ENCODE results near the gene CDK8. TPM values are rescaled to one million over a fixed set of nuclear protein-coding genes. Genes with fewer than 3 reads are reported as not detected.

The CDK8 gene
- total RNA-seq, 2 experiments from 2014 or later = 16.8 to 22.3 TPM

DNA sequence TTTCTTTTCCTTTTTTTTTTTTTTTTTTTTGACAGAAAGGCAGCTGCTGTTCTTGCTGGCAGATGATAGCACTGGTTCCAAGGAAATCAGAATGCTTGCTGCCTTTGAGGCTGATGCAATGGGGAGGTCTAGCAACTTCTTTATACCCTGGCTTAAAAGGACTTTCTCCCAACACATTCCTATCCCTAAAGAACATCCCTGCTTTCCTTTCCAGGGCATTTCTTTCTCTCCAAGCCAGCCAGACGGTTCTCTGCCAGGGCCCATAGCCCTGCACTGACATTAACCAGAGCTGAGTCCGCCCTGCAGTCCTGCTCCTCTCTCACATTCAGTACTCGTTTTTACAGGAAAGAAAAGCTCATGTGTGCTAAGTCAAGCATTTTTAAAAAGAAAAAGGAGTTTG lies 169.7 kb downstream of the CDK8 start:
- Histone ChIP-seq H3K79me2 (ENCODE audit: insufficient read depth, low read depth, low read length) (no peaks in the 10 kb centered on the region), H3K4me2 (ENCODE audit: low read length) (no peak overlapping the region), H3K9me3 (ENCODE audit: low read length) (no peaks in the 10 kb centered on the region), H3K36me3 (ENCODE audit: insufficient read depth, low read length) (no peaks in the 10 kb centered on the region), H4K20me1 (ENCODE audit: insufficient read depth, low read length) (no peaks in the 10 kb centered on the region), H2AFZ (ENCODE audit: low read length) (no peak overlapping the region), H3K4me1 (ENCODE audit: insufficient read depth, low read length, poor library complexity, severe bottlenecking) (no peaks in the 10 kb centered on the region), H3K9me2 (ENCODE audit: insufficient read depth, low read length) (no peaks in the 10 kb centered on the region), H3K4me3 (ENCODE audit: low read depth, low read length, poor library complexity, severe bottlenecking) (no peak overlapping the region), H3K27ac (ENCODE audit: low read depth, low read length, poor library complexity, severe bottlenecking) (no peak overlapping the region)
- intact Hi-C loops (cut with micrococcal nuclease; ENCODE audit: unreplicated experiment) = no loop called here
- ChIA-PET POLR2A (interaction anchor here (0.7 to 0.9 kb wide), 2 partner anchors 9 to 12 kb away, joined by 4 to 5 read pairs; no protein-coding TSS in a partner anchor), CTCF (ENCODE audit: unreplicated experiment) (no interaction called here)
- TF ChIP-seq, protein P1, sequence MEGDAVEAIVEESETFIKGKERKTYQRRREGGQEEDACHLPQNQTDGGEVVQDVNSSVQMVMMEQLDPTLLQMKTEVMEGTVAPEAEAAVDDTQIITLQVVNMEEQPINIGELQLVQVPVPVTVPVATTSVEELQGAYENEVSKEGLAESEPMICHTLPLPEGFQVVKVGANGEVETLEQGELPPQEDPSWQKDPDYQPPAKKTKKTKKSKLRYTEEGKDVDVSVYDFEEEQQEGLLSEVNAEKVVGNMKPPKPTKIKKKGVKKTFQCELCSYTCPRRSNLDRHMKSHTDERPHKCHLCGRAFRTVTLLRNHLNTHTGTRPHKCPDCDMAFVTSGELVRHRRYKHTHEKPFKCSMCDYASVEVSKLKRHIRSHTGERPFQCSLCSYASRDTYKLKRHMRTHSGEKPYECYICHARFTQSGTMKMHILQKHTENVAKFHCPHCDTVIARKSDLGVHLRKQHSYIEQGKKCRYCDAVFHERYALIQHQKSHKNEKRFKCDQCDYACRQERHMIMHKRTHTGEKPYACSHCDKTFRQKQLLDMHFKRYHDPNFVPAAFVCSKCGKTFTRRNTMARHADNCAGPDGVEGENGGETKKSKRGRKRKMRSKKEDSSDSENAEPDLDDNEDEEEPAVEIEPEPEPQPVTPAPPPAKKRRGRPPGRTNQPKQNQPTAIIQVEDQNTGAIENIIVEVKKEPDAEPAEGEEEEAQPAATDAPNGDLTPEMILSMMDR (conservative IDR thresholded peaks at IDR 0.05; ENCODE audit: low read length) = no peak
- no peak for TF ChIP-seq EZH2phosphoT487 (IDR thresholded peaks at IDR 0.05; ENCODE audit: borderline replicate concordance, low read depth, low read length)
- no peak for DNase-seq (ENCODE audit: low spot score)
- BruUV-seq (replicated peaks) = no TSS peak

DNA sequence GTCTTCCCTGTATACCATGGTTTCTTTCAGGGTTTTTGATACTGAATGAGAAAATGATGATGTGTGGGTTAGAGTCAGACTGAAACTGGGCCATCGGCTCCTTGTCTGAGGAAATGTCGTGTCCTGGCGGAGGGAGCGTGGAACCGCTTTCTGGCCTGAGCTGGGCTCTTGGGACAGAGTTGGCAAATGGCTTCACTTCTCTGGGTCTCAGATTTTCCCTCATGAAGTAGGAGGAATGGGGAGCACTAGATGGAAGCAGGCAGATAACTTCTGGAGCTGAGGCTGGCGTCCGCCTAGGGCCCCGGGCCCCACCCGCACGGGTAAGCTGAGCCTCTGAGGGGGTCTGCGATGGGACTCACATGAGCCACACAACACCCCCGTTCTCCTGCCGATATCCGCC lies 170.3 kb downstream of the CDK8 start:
- Histone ChIP-seq H4K20me1 (ENCODE audit: insufficient read depth, low read length) (no peaks in the 10 kb centered on the region), H3K36me3 (ENCODE audit: insufficient read depth, low read length) (no peaks in the 10 kb centered on the region), H3K9me3 (ENCODE audit: low read length) (no peaks in the 10 kb centered on the region), H3K4me3 (ENCODE audit: low read depth, low read length, poor library complexity, severe bottlenecking) (no peak overlapping the region), H2AFZ (ENCODE audit: low read length) (no peak overlapping the region), H3K27ac (ENCODE audit: low read depth, low read length, poor library complexity, severe bottlenecking) (no peak overlapping the region), H3K9me2 (ENCODE audit: insufficient read depth, low read length) (no peaks in the 10 kb centered on the region), H3K4me1 (ENCODE audit: insufficient read depth, low read length, poor library complexity, severe bottlenecking) (no peaks in the 10 kb centered on the region), H3K79me2 (ENCODE audit: insufficient read depth, low read depth, low read length) (no peaks in the 10 kb centered on the region), H3K4me2 (ENCODE audit: low read length) (no peak overlapping the region)
- CTCF ChIA-PET (ENCODE audit: unreplicated experiment) = no interaction called here
- intact Hi-C loops (cut with micrococcal nuclease; ENCODE audit: unreplicated experiment) = no loop called here
- POLR2A ChIA-PET = interaction anchor here (0.9 kb wide), 1 partner anchor 8 kb away, joined by 4 read pairs; no protein-coding TSS in a partner anchor
- DNase-seq (ENCODE audit: low spot score) = no peak
- no peak for TF ChIP-seq EZH2phosphoT487 (IDR thresholded peaks at IDR 0.05; ENCODE audit: borderline replicate concordance, low read depth, low read length)
- TF ChIP-seq, protein P1 (conservative IDR thresholded peaks at IDR 0.05; ENCODE audit: low read length) = no peak
- BruUV-seq (replicated peaks) = no TSS peak

DNA sequence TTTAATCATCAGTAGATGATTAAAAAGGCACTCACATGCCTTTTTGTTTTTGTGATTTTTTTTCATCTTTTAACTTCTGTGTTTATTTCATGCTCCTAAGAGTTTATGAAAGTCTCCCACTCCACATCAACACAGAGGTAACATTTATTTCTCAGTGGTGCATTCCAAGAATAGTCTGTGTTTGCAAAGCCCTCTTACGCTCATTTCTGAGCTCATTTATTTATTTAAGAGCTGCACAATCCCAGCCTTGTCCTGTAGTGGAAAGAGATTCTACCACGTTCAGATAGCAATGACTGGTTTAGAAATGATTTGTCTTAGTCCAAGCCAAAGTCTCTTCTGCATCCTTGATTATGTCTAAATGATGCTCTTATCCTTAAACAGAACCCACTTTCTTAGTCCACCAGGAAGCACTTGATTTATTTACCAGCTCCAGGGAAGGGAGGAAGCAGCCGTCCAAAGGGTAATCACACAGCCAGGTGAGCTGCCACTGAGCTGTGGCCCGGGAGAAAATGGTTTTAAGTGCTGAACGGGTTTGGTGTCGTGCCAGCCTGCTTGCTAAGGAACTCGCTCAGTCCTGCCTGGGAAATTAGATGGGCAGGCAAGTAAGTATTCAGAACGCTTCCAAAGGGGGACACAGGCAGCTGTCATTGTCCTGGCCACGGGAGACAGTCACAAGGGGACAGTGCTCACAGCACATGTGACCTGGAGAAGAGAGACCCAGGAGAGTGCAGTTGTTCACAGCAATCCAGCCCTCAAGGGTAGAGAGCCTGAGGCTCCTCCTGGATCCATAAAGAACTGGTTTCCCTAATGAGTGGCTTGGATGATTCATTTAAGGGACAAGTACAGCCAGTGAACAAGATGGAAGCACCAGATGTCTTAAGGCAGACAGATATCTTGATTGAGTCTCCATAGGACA lies 171.8 kb downstream of the CDK8 start:
- Histone ChIP-seq H4K20me1 (ENCODE audit: insufficient read depth, low read length) (no peaks in the 10 kb centered on the region), H3K4me2 (ENCODE audit: low read length) (no peak overlapping the region), H3K36me3 (ENCODE audit: insufficient read depth, low read length) (no peaks in the 10 kb centered on the region), H3K9me2 (ENCODE audit: insufficient read depth, low read length) (no peaks in the 10 kb centered on the region), H3K27ac (ENCODE audit: low read depth, low read length, poor library complexity, severe bottlenecking) (no peak overlapping the region), H3K9me3 (ENCODE audit: low read length) (no peaks in the 10 kb centered on the region), H3K4me1 (ENCODE audit: insufficient read depth, low read length, poor library complexity, severe bottlenecking) (no peaks in the 10 kb centered on the region), H2AFZ (ENCODE audit: low read length) (no peak overlapping the region), H3K4me3 (ENCODE audit: low read depth, low read length, poor library complexity, severe bottlenecking) (no peak overlapping the region), H3K79me2 (ENCODE audit: insufficient read depth, low read depth, low read length) (no peaks in the 10 kb centered on the region)
- POLR2A ChIA-PET = interaction anchor here (1.1 to 1.4 kb wide), 2 partner anchors 13 to 204 kb away, joined by 3 read pairs; partner anchors contain the start of gene RNF6
- CTCF ChIA-PET (ENCODE audit: unreplicated experiment) = interaction anchor here (0.6 kb wide), 1 partner anchor 8 kb away, joined by 3 read pairs; no protein-coding TSS in a partner anchor
- no peak for DNase-seq (ENCODE audit: low spot score)
- TF ChIP-seq, protein P1 (conservative IDR thresholded peaks at IDR 0.05; ENCODE audit: low read length) = no peak
- no peak for TF ChIP-seq EZH2phosphoT487 (IDR thresholded peaks at IDR 0.05; ENCODE audit: borderline replicate concordance, low read depth, low read length)
- BruUV-seq (replicated peaks) = no TSS peak
- intact Hi-C loops (cut with micrococcal nuclease; ENCODE audit: unreplicated experiment) = no loop called here
